SH-SY5Y (cell line): ENCODE measurements around the gene CFAP141.

Experiments
- GATA2 ChIP-seq: IDR thresholded peaks from 2 replicates; pipeline ENCODE4 v1.6.1; 2011; ENCODE audit warnings: mild to moderate bottlenecking, low read depth, low read length
- GATA3 ChIP-seq: IDR thresholded peaks from 2 replicates; pipeline ENCODE4 v1.6.1; 2011; ENCODE audit warnings: low read depth, mild to moderate bottlenecking, low read length, moderate library complexity

DNA sequence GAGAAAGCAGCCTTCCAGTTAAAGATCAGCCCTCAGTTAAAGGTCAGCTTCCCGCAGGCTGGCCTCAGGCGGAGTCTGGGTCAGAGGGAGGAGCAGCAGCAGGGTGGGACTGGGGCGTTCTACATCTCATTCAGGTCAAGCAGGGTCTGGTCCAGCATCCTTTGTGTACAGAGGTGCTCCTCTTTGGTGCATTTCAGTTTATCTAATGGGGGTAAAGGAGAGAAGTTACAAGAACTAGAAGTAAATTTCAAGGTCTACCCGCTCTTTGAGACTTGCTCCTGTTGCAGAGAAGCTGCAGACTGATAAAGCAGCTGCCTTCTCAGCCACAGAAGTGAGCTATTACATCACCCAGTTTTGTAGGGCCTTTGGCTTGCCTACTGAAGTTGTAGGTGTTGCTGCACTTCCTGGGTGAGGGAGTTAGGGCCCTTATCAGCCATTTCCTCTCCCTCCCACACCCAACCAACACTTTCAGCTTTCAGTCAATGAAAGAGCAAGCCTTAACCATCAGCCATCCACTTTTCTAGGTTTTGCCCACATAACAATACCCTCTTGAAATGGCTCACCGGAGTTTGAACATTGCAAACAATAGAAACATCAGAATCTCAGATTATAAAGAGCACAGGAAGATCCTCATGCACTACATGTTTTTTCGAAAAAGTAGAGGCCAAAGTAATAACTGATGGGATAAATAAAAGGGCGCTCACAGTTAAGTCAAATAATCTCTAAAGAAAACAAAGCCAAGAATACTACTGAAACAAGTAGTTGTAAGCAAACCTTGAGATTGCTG is 48.4 kb downstream of the CFAP141 start:
- TF ChIP-seq GATA2 (no peak), GATA3 (no peak)
